ENCODE data around the gene GLS. TPM values are rescaled to one million over a fixed set of nuclear protein-coding genes. Genes with fewer than 3 reads are reported as not detected.
A peak's percentile ranks its signal among the peaks of the same experiment; 100 is the strongest.

GLS gene
- total RNA-seq, 1 donor from 2014 or later = 116 TPM

DNA sequence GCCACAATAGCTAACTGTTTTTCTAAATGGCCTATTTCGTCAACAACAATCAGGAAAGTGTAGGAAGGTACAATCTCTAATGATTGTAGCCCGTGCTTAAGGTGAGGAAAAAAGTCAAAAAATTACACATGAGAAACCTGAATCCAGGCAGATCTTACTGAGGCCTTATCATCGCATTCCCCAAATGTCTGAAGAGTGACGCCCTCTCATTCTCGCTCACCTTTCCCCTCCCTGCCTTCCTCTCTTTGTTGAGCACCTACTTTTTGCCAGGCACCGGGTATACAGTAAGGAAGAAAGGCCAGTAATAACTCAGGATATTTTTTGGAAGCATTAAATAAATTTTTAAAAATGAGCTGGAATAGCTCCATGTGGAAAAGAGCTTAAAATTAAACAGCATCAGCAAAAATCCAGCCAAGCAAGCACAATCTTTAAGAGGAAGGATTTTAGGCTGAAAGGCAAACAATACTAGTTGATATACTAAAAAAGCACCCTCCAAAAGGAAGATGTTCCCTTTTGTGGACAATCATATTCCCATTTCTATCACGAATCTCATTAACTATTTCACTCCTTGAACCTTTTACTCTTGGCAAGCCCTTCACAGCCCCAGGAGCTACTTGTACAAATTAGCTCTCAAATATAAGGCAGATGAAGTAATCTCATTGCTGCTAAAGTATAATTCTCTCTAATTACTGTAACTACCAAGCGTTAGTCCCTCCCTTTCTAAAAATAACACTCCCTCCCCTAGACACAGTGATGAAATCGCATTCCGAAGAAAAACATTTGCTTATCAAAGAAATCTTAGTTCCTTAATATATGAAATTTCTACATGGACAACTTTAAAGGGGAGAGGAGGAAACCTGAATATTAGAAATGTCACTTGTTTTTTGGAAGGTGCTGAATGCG is 93.4 kb downstream of the GLS start:
- peaks cover 4% of the 10 kb centered on the region for H3K4me1 Mint-ChIP-seq (ENCODE audit: low read depth)
- no peaks in the 10 kb centered on the region for H3K9me3 Mint-ChIP-seq (ENCODE audit: low read depth)
- TF ChIP-seq, protein P1, sequence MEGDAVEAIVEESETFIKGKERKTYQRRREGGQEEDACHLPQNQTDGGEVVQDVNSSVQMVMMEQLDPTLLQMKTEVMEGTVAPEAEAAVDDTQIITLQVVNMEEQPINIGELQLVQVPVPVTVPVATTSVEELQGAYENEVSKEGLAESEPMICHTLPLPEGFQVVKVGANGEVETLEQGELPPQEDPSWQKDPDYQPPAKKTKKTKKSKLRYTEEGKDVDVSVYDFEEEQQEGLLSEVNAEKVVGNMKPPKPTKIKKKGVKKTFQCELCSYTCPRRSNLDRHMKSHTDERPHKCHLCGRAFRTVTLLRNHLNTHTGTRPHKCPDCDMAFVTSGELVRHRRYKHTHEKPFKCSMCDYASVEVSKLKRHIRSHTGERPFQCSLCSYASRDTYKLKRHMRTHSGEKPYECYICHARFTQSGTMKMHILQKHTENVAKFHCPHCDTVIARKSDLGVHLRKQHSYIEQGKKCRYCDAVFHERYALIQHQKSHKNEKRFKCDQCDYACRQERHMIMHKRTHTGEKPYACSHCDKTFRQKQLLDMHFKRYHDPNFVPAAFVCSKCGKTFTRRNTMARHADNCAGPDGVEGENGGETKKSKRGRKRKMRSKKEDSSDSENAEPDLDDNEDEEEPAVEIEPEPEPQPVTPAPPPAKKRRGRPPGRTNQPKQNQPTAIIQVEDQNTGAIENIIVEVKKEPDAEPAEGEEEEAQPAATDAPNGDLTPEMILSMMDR (IDR thresholded peaks at IDR 0.05; ENCODE audit: unreplicated experiment) = no peak
- no peak overlapping the region for H3K4me3 Mint-ChIP-seq (ENCODE audit: low read depth)
- peak overlapping the region; percentile 90 for H3K27ac Mint-ChIP-seq
- H3K27me3 Mint-ChIP-seq = no peaks in the 10 kb centered on the region
- DNase-seq (ENCODE audit: low spot score, unreplicated experiment) = no peak
- H3K36me3 Mint-ChIP-seq (ENCODE audit: insufficient read depth) = peaks cover 63% of the 10 kb centered on the region

DNA sequence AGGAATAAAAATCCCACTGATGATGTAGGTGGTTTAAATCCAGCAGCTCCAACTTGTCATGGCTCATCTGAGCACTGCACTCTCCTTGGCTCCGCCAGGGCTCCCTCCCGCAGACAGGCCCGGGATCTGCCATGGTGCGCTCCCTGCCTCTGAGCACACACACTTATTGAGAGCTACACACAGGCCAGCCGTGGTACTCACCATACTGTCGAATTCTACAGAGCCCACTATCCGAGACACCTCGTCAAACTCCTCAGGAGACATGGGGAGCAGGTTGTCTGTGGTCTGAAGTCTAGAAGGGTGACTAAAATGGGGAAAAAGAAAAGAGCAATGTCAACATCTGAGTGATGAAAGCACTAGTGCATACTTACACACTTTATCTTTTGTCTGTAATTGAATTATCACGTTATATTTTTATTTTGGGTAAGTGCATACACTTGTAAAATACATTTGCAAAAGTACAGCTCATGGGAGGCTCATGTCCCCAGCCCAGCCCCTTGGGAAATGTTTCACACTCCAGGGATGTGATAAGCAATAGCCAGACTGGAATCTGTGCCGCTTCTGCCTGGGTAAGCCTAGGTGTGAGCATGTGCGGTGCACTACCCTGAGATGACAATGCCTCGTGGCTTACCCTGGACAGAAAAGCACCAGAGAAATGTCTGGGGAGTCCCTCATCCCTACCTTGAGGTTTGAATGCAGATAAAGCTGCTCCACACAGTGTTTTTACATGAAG is 94.2 kb downstream of the GLS start:
- Mint-ChIP-seq H3K4me3 (ENCODE audit: low read depth) (no peak overlapping the region), H3K4me1 (ENCODE audit: low read depth) (peaks cover 9% of the 10 kb centered on the region), H3K9me3 (ENCODE audit: low read depth) (no peaks in the 10 kb centered on the region), H3K36me3 (ENCODE audit: insufficient read depth) (peaks cover 65% of the 10 kb centered on the region), H3K27ac (peak overlapping the region; percentile 84), H3K27me3 (no peaks in the 10 kb centered on the region)
- TF ChIP-seq, protein P1 (IDR thresholded peaks at IDR 0.05; ENCODE audit: unreplicated experiment) = no peak
- DNase-seq (ENCODE audit: low spot score, unreplicated experiment) = no peak

GRCh38 chr2:190976521-190976920 is 95.9 kb downstream of the GLS start:
- Mint-ChIP-seq H3K27me3 (no peaks in the 10 kb centered on the region), H3K9me3 (ENCODE audit: low read depth) (no peaks in the 10 kb centered on the region), H3K27ac (no peak overlapping the region), H3K36me3 (ENCODE audit: insufficient read depth) (peaks cover 62% of the 10 kb centered on the region), H3K4me1 (ENCODE audit: low read depth) (peaks cover 25% of the 10 kb centered on the region), H3K4me3 (ENCODE audit: low read depth) (no peak overlapping the region)
- TF ChIP-seq, protein P1 (IDR thresholded peaks at IDR 0.05; ENCODE audit: unreplicated experiment) = no peak
- DNase-seq (ENCODE audit: low spot score, unreplicated experiment) = no peak

- no peak for DNase-seq (ENCODE audit: low spot score, unreplicated experiment)
- H3K36me3 Mint-ChIP-seq (ENCODE audit: insufficient read depth) = peaks cover 63% of the 10 kb centered on the region
- H3K9me3 Mint-ChIP-seq (ENCODE audit: low read depth) = no peaks in the 10 kb centered on the region
- H3K4me1 Mint-ChIP-seq (ENCODE audit: low read depth) = peaks cover 29% of the 10 kb centered on the region
- TF ChIP-seq, protein P1 (IDR thresholded peaks at IDR 0.05; ENCODE audit: unreplicated experiment) = no peak
- no peaks in the 10 kb centered on the region for H3K27me3 Mint-ChIP-seq
- H3K4me3 Mint-ChIP-seq (ENCODE audit: low read depth) = no peak overlapping the region
- no peak overlapping the region for H3K27ac Mint-ChIP-seq
Measured at GRCh38 chr2:190977505-190977904, 96.9 kb downstream of the GLS start.

DNA sequence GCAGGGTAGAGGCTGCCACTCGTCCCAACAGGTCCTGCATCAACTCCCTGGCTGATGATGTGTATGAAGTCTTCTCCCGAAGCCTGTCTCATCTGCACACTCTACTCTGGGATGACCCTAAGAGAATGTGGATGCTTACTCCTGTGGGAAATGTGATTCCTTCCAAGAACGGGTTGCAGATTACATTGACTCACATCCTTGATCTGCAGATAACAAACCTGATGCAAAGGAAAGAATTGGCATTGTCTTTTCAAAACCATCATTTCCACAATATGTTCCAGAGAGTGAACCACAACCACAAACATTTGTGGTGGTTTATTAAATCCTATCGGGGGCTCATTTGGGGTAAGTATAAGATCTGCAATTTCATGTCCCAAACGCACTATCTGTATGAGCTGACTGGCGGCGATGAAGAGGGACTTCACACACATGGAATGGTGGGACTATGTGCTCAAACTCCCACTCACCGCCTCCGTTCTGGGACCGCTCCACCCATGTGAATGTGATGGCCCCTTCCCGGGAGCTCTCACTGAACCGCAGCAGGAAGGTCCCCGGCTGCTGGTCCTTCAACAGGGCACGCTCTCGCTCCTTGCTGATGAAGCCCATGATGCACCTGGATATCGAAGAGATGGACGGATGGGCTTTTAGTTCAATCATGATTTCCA is 97.9 kb downstream of the GLS start:
- no peak for DNase-seq (ENCODE audit: low spot score, unreplicated experiment)
- H3K27ac Mint-ChIP-seq = no peak overlapping the region
- TF ChIP-seq, protein P1 (IDR thresholded peaks at IDR 0.05; ENCODE audit: unreplicated experiment) = no peak
- no peaks in the 10 kb centered on the region for H3K27me3 Mint-ChIP-seq
- no peak overlapping the region for H3K4me3 Mint-ChIP-seq (ENCODE audit: low read depth)
- peaks cover 66% of the 10 kb centered on the region for H3K36me3 Mint-ChIP-seq (ENCODE audit: insufficient read depth)
- no peaks in the 10 kb centered on the region for H3K9me3 Mint-ChIP-seq (ENCODE audit: low read depth)
- peaks cover 29% of the 10 kb centered on the region for H3K4me1 Mint-ChIP-seq (ENCODE audit: low read depth)
